ENCODE data around the gene TSPYL2.

Gene TSPYL2

GRCh38 chrX:53077207-53078197 lies 4.7 kb upstream of the TSPYL2 start:
- no peak overlapping the region for H3K4me3 ChIP-seq (ENCODE audit: low read depth, low read length)
- CTCF ChIA-PET: no interaction called here
- DNase-seq (ENCODE audit: low read depth, low spot score): no peak
- TF ChIP-seq CTCF (IDR thresholded peaks at IDR 0.05; ENCODE audit: insufficient read depth, low read length, missing control alignments): no peak
- POLR2A ChIA-PET: interaction anchor here (0.6 kb wide), 1 partner anchor 139 kb away, joined by 3 read pairs; no protein-coding TSS in a partner anchor

- no peak for TF ChIP-seq CTCF (IDR thresholded peaks at IDR 0.05; ENCODE audit: insufficient read depth, low read length, missing control alignments)
- POLR2A ChIA-PET: no interaction called here
- no peak for DNase-seq (ENCODE audit: low read depth, low spot score)
- H3K4me3 ChIP-seq (ENCODE audit: low read depth, low read length): no peak overlapping the region
- CTCF ChIA-PET: interaction anchor here (0.8 kb wide), 1 partner anchor 9 kb away, joined by 3 read pairs; no protein-coding TSS in a partner anchor
Measured at GRCh38 chrX:53078943-53079342, 3.2 kb upstream of the TSPYL2 start.

GRCh38 chrX:53080628-53081580 lies 1.3 kb upstream of the TSPYL2 start:
- CTCF ChIA-PET: interaction anchor here (1.9 kb wide), 1 partner anchor 9 kb away, joined by 8 read pairs; no protein-coding TSS in a partner anchor
- POLR2A ChIA-PET: no interaction called here
- H3K4me3 ChIP-seq (ENCODE audit: low read depth, low read length): peak overlapping the region; percentile 32
- no peak for DNase-seq (ENCODE audit: low read depth, low spot score)
- no peak for TF ChIP-seq CTCF (IDR thresholded peaks at IDR 0.05; ENCODE audit: insufficient read depth, low read length, missing control alignments)

GRCh38 chrX:53082773-53083616 lies 828 bp downstream of the TSPYL2 start:
- ChIA-PET CTCF (interaction anchor here (1.0 kb wide), 1 partner anchor 13 kb away, joined by 4 read pairs; no protein-coding TSS in a partner anchor), POLR2A (interaction anchor here (0.7 to 1.3 kb wide), 3 partner anchors 20 to 1014 kb away, joined by 3 to 8 read pairs (median 5); no protein-coding TSS in a partner anchor)
- no peak for TF ChIP-seq CTCF (IDR thresholded peaks at IDR 0.05; ENCODE audit: insufficient read depth, low read length, missing control alignments)
- peak overlapping the region; percentile 67 for H3K4me3 ChIP-seq (ENCODE audit: low read depth, low read length)
- no peak for DNase-seq (ENCODE audit: low read depth, low spot score)

- peak overlapping the region; percentile 67 for H3K4me3 ChIP-seq (ENCODE audit: low read depth, low read length)
- CTCF ChIA-PET: no interaction called here
- no peak for TF ChIP-seq CTCF (IDR thresholded peaks at IDR 0.05; ENCODE audit: insufficient read depth, low read length, missing control alignments)
- DNase-seq (ENCODE audit: low read depth, low spot score): no peak
- POLR2A ChIA-PET: no interaction called here
Measured at GRCh38 chrX:53084043-53084570, 1.9 kb downstream of the TSPYL2 start.
